ENCODE results near the gene RNF169.

Gene RNF169

DNA sequence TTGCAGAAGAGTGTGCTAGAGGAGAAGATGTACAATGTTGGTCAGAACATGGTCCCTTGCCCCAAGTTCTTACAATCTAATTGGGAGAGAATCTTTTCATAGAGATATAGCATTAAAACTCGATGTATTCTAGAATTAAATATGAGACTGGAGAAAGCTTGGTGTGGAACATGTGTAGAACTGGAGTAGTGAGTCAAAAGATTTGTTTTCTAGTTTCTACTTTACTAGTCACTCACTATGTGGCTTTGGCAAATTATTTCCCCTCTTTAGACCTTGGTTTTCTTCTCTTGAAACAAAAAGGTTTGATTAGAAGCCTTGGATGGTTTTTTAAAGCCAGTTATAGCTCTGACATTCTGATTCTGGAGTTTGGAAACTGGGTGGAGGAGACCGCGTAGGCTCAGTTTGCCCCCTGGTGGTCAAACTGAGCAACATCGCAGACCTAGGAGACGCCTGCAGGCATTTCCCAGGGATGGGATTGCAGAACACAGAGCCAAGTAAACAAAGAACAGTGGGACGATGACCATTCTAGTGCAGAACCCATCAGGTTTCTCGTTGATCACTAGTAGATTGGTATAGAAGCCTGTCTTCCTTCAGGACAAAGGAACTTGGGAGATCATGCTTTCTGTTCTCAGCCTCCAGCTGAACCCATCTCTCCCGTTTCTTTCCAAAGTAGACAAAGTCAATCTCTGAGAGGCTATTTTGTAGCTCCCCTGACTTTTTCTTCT is 8.9 kb upstream of the RNF169 start:
- no peak overlapping the region for H3K9ac ChIP-seq (ENCODE audit: low read length)
- no peaks in the 10 kb centered on the region for H3K36me3 ChIP-seq (ENCODE audit: low read length)
- H3K79me2 ChIP-seq (ENCODE audit: insufficient read depth, low read length), result no peaks in the 10 kb centered on the region
- peak overlapping the region; percentile 13 for H2AFZ ChIP-seq (ENCODE audit: low read depth, low read length, severe bottlenecking)
- H3K9me3 ChIP-seq (ENCODE audit: insufficient read depth, low read length), result no peaks in the 10 kb centered on the region
- no peaks in the 10 kb centered on the region for H3F3A ChIP-seq (ENCODE audit: insufficient read depth)
- no peak overlapping the region for H3K27ac ChIP-seq (ENCODE audit: low read depth, low read length)
- H4K20me1 ChIP-seq (ENCODE audit: low read depth, low read length), result no peaks in the 10 kb centered on the region
- H3K4me3 ChIP-seq (ENCODE audit: insufficient read depth, low read length, poor library complexity, severe bottlenecking), result no peak overlapping the region
- TF ChIP-seq, protein P1, sequence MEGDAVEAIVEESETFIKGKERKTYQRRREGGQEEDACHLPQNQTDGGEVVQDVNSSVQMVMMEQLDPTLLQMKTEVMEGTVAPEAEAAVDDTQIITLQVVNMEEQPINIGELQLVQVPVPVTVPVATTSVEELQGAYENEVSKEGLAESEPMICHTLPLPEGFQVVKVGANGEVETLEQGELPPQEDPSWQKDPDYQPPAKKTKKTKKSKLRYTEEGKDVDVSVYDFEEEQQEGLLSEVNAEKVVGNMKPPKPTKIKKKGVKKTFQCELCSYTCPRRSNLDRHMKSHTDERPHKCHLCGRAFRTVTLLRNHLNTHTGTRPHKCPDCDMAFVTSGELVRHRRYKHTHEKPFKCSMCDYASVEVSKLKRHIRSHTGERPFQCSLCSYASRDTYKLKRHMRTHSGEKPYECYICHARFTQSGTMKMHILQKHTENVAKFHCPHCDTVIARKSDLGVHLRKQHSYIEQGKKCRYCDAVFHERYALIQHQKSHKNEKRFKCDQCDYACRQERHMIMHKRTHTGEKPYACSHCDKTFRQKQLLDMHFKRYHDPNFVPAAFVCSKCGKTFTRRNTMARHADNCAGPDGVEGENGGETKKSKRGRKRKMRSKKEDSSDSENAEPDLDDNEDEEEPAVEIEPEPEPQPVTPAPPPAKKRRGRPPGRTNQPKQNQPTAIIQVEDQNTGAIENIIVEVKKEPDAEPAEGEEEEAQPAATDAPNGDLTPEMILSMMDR (IDR thresholded peaks at IDR 0.05; ENCODE audit: insufficient read depth, low read length, poor library complexity, severe bottlenecking), result peak; percentile 78
- no peak for TF ChIP-seq EZH2phosphoT487 (conservative IDR thresholded peaks at IDR 0.05; ENCODE audit: low read length)
- no peaks in the 10 kb centered on the region for H3K9me2 ChIP-seq (replicated peaks; ENCODE audit: insufficient read depth, low read length)
- H3K4me2 ChIP-seq (ENCODE audit: low read depth, low read length, poor library complexity, severe bottlenecking), result no peak overlapping the region
- no peaks in the 10 kb centered on the region for H3K27me3 ChIP-seq (ENCODE audit: low read length)

GRCh38 chr11:74742070-74742469 is 6.6 kb upstream of the RNF169 start:
- H2AFZ ChIP-seq (ENCODE audit: low read depth, low read length, severe bottlenecking), result no peak overlapping the region
- no peak overlapping the region for H3K4me3 ChIP-seq (ENCODE audit: insufficient read depth, low read length, poor library complexity, severe bottlenecking)
- no peaks in the 10 kb centered on the region for H3F3A ChIP-seq (ENCODE audit: insufficient read depth)
- no peaks in the 10 kb centered on the region for H3K9me2 ChIP-seq (replicated peaks; ENCODE audit: insufficient read depth, low read length)
- no peaks in the 10 kb centered on the region for H3K36me3 ChIP-seq (ENCODE audit: low read length)
- no peaks in the 10 kb centered on the region for H3K9me3 ChIP-seq (ENCODE audit: insufficient read depth, low read length)
- no peak overlapping the region for H3K9ac ChIP-seq (ENCODE audit: low read length)
- H3K4me2 ChIP-seq (ENCODE audit: low read depth, low read length, poor library complexity, severe bottlenecking), result no peak overlapping the region
- H3K79me2 ChIP-seq (ENCODE audit: insufficient read depth, low read length), result no peaks in the 10 kb centered on the region
- H4K20me1 ChIP-seq (ENCODE audit: low read depth, low read length), result no peaks in the 10 kb centered on the region
- TF ChIP-seq EZH2phosphoT487 (conservative IDR thresholded peaks at IDR 0.05; ENCODE audit: low read length), result no peak
- TF ChIP-seq, protein P1 (IDR thresholded peaks at IDR 0.05; ENCODE audit: insufficient read depth, low read length, poor library complexity, severe bottlenecking), result no peak
- H3K27me3 ChIP-seq (ENCODE audit: low read length), result no peaks in the 10 kb centered on the region
- no peak overlapping the region for H3K27ac ChIP-seq (ENCODE audit: low read depth, low read length)

DNA sequence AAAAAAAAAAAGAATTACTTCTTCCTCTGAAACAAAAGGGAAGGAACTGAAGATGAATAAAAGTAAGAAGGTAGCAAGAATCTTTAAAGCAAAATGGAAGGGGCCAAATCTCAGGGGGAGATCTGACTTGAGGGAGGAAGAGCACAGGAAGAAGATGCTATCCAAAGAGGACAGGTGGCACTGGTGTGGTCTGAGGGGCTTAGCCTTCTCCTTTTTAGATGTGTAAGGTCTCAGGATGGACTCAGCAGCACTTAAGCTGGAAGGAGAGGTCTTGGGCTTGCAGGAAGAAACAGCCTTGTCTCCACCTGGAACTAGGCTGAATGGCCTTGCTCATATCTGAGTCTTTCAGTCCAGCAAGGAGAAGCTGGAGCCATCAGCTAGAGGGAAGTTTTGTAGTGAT is 5.0 kb upstream of the RNF169 start:
- Histone ChIP-seq H3K9ac (ENCODE audit: low read length) (no peak overlapping the region), H3K36me3 (ENCODE audit: low read length) (no peaks in the 10 kb centered on the region), H4K20me1 (ENCODE audit: low read depth, low read length) (no peaks in the 10 kb centered on the region), H3K9me3 (ENCODE audit: insufficient read depth, low read length) (no peaks in the 10 kb centered on the region), H3K27me3 (ENCODE audit: low read length) (no peaks in the 10 kb centered on the region), H2AFZ (ENCODE audit: low read depth, low read length, severe bottlenecking) (no peak overlapping the region), H3K4me2 (ENCODE audit: low read depth, low read length, poor library complexity, severe bottlenecking) (no peak overlapping the region), H3F3A (ENCODE audit: insufficient read depth) (no peaks in the 10 kb centered on the region), H3K4me3 (ENCODE audit: insufficient read depth, low read length, poor library complexity, severe bottlenecking) (no peak overlapping the region), H3K27ac (ENCODE audit: low read depth, low read length) (no peak overlapping the region), H3K79me2 (ENCODE audit: insufficient read depth, low read length) (no peaks in the 10 kb centered on the region), H3K9me2 (replicated peaks; ENCODE audit: insufficient read depth, low read length) (no peaks in the 10 kb centered on the region)
- TF ChIP-seq EZH2phosphoT487 (conservative IDR thresholded peaks at IDR 0.05; ENCODE audit: low read length), result no peak
- TF ChIP-seq, protein P1 (IDR thresholded peaks at IDR 0.05; ENCODE audit: insufficient read depth, low read length, poor library complexity, severe bottlenecking), result no peak

All from SU-DHL-6 (cell line).